OCI-LY3 (cell line): Measurements from ENCODE around the gene NDUFAF3.

Experiments
- EZH2phosphoT487 ChIP-seq: fragments of 200-600 bp; shearing (Covaris generic); IDR thresholded peaks from 2 replicates; pipeline ENCODE4 v1.6.1; 2018; ENCODE audit warnings: antibody characterized with exemption, mixed run types, low read depth
- TF ChIP-seq, protein P1 (sequence below): fragments of 200-600, 300-600 bp; sonication (generic); IDR thresholded peaks from 2 replicates; pipeline ENCODE4 v1.5.1; 2014; ENCODE audit warnings: antibody characterized with exemption, low read length, low read depth

DNA sequence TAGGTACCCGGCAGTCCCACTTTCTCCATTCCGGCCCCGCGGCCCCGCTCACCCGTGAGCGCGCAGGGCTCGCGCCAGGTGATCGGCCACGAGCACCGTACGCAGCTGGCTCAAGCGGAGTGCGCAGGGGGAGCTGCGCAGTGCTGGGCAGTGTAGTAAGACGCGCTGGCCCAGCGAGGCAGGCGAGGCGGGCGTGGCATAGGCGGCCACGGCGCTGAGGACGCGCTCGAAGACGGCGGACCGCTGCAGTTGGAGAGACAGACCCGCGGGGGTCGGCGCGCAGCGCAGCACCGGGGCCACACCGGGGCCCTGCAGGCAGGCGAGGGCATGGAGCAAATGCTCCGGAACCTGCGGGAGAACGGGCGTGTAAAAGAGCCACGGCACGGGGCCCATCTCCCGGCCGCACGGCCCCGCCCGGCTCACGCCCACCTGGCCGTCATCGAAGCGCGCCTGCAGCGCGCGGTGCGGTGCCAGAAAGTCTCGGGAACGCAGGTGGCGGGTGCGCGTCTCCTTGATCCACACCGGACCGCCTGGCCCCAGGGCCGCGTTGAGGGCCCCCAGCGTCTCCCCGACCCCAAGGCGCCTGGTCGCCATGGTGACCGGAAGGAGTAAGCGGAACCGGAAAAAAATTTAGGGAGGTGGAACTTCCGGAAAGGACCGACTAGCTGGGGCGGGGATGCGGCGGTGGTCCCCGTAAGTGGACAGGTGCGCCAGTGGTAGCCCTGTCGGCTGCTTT, 3.8 kb upstream of the NDUFAF3 start, which contains the start of gene DALRD3:
- TF ChIP-seq, protein P1, sequence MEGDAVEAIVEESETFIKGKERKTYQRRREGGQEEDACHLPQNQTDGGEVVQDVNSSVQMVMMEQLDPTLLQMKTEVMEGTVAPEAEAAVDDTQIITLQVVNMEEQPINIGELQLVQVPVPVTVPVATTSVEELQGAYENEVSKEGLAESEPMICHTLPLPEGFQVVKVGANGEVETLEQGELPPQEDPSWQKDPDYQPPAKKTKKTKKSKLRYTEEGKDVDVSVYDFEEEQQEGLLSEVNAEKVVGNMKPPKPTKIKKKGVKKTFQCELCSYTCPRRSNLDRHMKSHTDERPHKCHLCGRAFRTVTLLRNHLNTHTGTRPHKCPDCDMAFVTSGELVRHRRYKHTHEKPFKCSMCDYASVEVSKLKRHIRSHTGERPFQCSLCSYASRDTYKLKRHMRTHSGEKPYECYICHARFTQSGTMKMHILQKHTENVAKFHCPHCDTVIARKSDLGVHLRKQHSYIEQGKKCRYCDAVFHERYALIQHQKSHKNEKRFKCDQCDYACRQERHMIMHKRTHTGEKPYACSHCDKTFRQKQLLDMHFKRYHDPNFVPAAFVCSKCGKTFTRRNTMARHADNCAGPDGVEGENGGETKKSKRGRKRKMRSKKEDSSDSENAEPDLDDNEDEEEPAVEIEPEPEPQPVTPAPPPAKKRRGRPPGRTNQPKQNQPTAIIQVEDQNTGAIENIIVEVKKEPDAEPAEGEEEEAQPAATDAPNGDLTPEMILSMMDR: no peak
- TF ChIP-seq EZH2phosphoT487: no peak
